Measurements from ENCODE around the gene CD4. TPM values are rescaled to one million over a fixed set of nuclear protein-coding genes. Genes with fewer than 3 reads are reported as not detected.

The CD4 gene
- total and polyA plus RNA-seq, 2 donors (not counting 3 experiments of a cell fraction or from before 2014, with no cell fraction given): not detected

- no peak overlapping the region for H3K4me2 ChIP-seq (ENCODE audit: insufficient read depth, low read length)
- H3K27ac ChIP-seq (ENCODE audit: insufficient read depth, low read depth, low read length): no peak overlapping the region
- H3K79me2 ChIP-seq (ENCODE audit: control insufficient read depth, insufficient read depth, low read length): no peaks in the 10 kb centered on the region
- no peak overlapping the region for H3K4me3 ChIP-seq (replicated peaks in 1 of 3; ENCODE audit: insufficient read depth in 1 of 3, low read depth in 1 of 3, low read length in 3 of 3)
- intact Hi-C loops (cut with micrococcal nuclease): no loop called here
- ChIA-PET CTCF (no interaction called here), POLR2A (interaction anchor here (0.6 kb wide), 2 partner anchors 75 to 138 kb away, joined by 3 to 4 read pairs; no protein-coding TSS in a partner anchor)
- no peaks in the 10 kb centered on the region for H3K27me3 ChIP-seq (ENCODE audit: control insufficient read depth in 2 of 2, insufficient read depth in 2 of 2, low read length in 2 of 2)
- no peak for FAIRE-seq
- dilution Hi-C loops (cut with MboI; ENCODE audit: extremely low pct_ligation_motif_present, low sequenced_read_pairs): no loop called here
- BruUV-seq (replicated peaks): no TSS peak
- H3K4me1 ChIP-seq (ENCODE audit: control insufficient read depth, extremely low read depth, insufficient read depth, low read length): no peaks in the 10 kb centered on the region
- H3K9me3 ChIP-seq (replicated peaks; ENCODE audit: control insufficient read depth, insufficient read depth, low read length): no peaks in the 10 kb centered on the region
- DNase-seq (ENCODE audit: low read depth, low spot score): no peak
- no peak for TF ChIP-seq MYC (IDR thresholded peaks at IDR 0.05; ENCODE audit: low read depth, low read length)
- no peak for TF ChIP-seq GATA2 (IDR thresholded peaks at IDR 0.05; ENCODE audit: insufficient read depth, insufficient read length, low read depth, low read length)
- no peak for TF ChIP-seq JUN (IDR thresholded peaks at IDR 0.05; ENCODE audit: borderline replicate concordance, insufficient read depth, insufficient read length, low read depth)
- TF ChIP-seq POLR2A (IDR thresholded peaks at IDR 0.05; ENCODE audit: low read depth, low read length): no peak
- TF ChIP-seq, protein P1, sequence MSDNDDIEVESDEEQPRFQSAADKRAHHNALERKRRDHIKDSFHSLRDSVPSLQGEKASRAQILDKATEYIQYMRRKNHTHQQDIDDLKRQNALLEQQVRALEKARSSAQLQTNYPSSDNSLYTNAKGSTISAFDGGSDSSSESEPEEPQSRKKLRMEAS (IDR thresholded peaks at IDR 0.05; ENCODE audit: insufficient read depth, insufficient read length): no peak
- no peak for TF ChIP-seq EZH2 (IDR thresholded peaks at IDR 0.05; ENCODE audit: borderline replicate concordance, low read depth, low read length, severe bottlenecking)
- TF ChIP-seq FOS (IDR thresholded peaks at IDR 0.05; ENCODE audit: borderline replicate concordance, insufficient read depth, low read length): no peak
- TF ChIP-seq POLR2AphosphoS5 (IDR thresholded peaks at IDR 0.05; ENCODE audit: insufficient read depth, low read depth, low read length): no peak
- TF ChIP-seq, protein P2, sequence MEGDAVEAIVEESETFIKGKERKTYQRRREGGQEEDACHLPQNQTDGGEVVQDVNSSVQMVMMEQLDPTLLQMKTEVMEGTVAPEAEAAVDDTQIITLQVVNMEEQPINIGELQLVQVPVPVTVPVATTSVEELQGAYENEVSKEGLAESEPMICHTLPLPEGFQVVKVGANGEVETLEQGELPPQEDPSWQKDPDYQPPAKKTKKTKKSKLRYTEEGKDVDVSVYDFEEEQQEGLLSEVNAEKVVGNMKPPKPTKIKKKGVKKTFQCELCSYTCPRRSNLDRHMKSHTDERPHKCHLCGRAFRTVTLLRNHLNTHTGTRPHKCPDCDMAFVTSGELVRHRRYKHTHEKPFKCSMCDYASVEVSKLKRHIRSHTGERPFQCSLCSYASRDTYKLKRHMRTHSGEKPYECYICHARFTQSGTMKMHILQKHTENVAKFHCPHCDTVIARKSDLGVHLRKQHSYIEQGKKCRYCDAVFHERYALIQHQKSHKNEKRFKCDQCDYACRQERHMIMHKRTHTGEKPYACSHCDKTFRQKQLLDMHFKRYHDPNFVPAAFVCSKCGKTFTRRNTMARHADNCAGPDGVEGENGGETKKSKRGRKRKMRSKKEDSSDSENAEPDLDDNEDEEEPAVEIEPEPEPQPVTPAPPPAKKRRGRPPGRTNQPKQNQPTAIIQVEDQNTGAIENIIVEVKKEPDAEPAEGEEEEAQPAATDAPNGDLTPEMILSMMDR (IDR thresholded peaks at IDR 0.05; ENCODE audit: extremely low read depth in 1 of 2, insufficient read depth in 1 of 2, low read depth in 1 of 2, low read length in 2 of 2): no peak
- no peak overlapping the region for H3K9ac ChIP-seq (replicated peaks; ENCODE audit: extremely low read depth, insufficient read depth, low read length)
- no peaks in the 10 kb centered on the region for H4K20me1 ChIP-seq (replicated peaks; ENCODE audit: control insufficient read depth, extremely low read depth, insufficient read depth, low read length)
- no peak overlapping the region for H2AFZ ChIP-seq (ENCODE audit: low read depth, low read length)
- peaks cover 21 to 37% of the 10 kb centered on the region in 2 experiments for H3K36me3 ChIP-seq (ENCODE audit: control insufficient read depth in 2 of 2, extremely low read depth in 1 of 2, insufficient read depth in 2 of 2, low read length in 2 of 2)
- no peaks in the 10 kb centered on the region for H3K9me1 ChIP-seq (replicated peaks; ENCODE audit: control insufficient read depth, extremely low read depth, insufficient read depth, low read length)
Measured at GRCh38 chr12:6745741-6746525, 43.4 kb upstream of the CD4 start.
